Left ventricle myocardium inferior (tissue), 1 donor: Measurements from ENCODE around the gene YARS1. TPM values are rescaled to one million over a fixed set of nuclear protein-coding genes. Genes with fewer than 3 reads are reported as not detected.

ENCODE experiments used
- DNase-seq: peaks from one replicate; pipeline ENCODE4 v3.0.0-alpha.2; 2020
- H3K27ac ChIP-seq: fragments of 200-600 bp; replicated peaks from 2 replicates; pipeline ENCODE4 v1.8.0; 2021
- H3K27me3 ChIP-seq: fragments of 200-600 bp; 2 replicates; pipeline ENCODE4 v1.8.0; 2021; ENCODE audit warnings: low read depth
- H3K36me3 ChIP-seq: fragments of 200-600 bp; 2 replicates; pipeline ENCODE4 v1.8.0; 2021
- H3K4me1 ChIP-seq: fragments of 200-600 bp; 2 replicates; pipeline ENCODE4 v1.8.0; 2021
- H3K4me3 ChIP-seq: fragments of 200-600 bp; 2 replicates; pipeline ENCODE4 v1.8.0; 2021; ENCODE audit warnings: mild to moderate bottlenecking, moderate library complexity
- H3K9me3 ChIP-seq: fragments of 200-600 bp; replicated peaks from 2 replicates; pipeline ENCODE4 v1.8.0; 2021
- intact Hi-C: fragments of 100-400 bp; cut with micrococcal nuclease; formaldehyde crosslinking; loops from one replicate; pipeline ENCODE4 v1.11.0; 2022
- total RNA-seq: library from RNA; stranded (reverse); fragmentation: NEBNext Ultra II Directional; extraction: Animal tissue kit (Norgen Biotek cat#: 25700); gene quantifications from one replicate; pipeline ENCODE4 v1.2.1, GENCODE V29; 2021
- TF ChIP-seq, protein P1 (sequence below): fragments of 200-600 bp; IDR thresholded peaks from 2 replicates; pipeline ENCODE4 v1.8.0; 2021; ENCODE audit warnings: antibody characterized with exemption, mild to moderate bottlenecking, borderline replicate concordance
- donor health status: DM: no; HTN: yes; CAD: no; lungs with severe emphysema.

Gene YARS1
- total RNA-seq, 1 donor from 2014 or later = 35.5 TPM

DNA sequence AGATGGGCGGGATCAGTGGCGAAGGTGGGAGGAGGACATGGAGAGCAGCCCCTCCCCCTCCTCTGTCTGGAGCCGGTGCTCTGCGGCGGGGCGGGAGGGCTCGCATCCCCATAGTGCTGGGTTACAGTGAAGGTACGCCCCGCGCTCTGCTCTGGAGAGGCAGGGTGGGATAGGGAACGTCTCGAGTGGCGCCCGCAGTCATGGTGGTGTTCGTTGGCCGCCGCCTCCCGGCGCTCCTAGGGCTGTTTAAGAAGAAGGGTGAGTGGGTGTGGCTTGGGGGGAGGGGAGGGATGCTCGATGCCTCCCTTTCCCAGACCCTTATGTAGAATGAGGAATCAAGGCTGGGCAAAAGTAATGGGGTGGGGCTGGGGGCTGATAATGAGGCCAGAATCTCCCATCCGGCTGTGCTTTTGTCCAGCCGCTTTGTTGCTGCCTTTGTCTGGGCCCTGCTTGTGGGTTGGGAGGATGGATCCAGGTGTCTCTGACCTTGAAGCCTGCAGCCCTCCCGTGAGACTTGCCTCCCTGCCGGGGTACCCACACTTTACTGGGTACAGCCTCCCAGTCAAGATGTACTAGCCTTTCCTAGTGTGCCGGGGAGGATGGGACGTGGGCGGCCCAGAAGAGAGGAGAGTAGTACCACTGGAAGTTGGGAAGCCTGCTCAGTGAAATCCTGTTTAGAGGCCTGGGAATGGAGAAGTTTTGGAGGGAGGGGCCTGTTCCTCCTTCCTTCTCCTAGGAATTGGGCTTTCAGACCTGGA, 51.4 kb downstream of the YARS1 start:
- H3K4me1 ChIP-seq = peaks cover 26% of the 10 kb centered on the region
- DNase-seq = no peak
- H3K27ac ChIP-seq = no peak overlapping the region
- no peaks in the 10 kb centered on the region for H3K27me3 ChIP-seq
- intact Hi-C loops = no loop called here
- no peaks in the 10 kb centered on the region for H3K9me3 ChIP-seq
- H3K4me3 ChIP-seq = no peak overlapping the region
- TF ChIP-seq, protein P1, sequence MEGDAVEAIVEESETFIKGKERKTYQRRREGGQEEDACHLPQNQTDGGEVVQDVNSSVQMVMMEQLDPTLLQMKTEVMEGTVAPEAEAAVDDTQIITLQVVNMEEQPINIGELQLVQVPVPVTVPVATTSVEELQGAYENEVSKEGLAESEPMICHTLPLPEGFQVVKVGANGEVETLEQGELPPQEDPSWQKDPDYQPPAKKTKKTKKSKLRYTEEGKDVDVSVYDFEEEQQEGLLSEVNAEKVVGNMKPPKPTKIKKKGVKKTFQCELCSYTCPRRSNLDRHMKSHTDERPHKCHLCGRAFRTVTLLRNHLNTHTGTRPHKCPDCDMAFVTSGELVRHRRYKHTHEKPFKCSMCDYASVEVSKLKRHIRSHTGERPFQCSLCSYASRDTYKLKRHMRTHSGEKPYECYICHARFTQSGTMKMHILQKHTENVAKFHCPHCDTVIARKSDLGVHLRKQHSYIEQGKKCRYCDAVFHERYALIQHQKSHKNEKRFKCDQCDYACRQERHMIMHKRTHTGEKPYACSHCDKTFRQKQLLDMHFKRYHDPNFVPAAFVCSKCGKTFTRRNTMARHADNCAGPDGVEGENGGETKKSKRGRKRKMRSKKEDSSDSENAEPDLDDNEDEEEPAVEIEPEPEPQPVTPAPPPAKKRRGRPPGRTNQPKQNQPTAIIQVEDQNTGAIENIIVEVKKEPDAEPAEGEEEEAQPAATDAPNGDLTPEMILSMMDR = no peak
- H3K36me3 ChIP-seq = peaks cover 11% of the 10 kb centered on the region

DNA sequence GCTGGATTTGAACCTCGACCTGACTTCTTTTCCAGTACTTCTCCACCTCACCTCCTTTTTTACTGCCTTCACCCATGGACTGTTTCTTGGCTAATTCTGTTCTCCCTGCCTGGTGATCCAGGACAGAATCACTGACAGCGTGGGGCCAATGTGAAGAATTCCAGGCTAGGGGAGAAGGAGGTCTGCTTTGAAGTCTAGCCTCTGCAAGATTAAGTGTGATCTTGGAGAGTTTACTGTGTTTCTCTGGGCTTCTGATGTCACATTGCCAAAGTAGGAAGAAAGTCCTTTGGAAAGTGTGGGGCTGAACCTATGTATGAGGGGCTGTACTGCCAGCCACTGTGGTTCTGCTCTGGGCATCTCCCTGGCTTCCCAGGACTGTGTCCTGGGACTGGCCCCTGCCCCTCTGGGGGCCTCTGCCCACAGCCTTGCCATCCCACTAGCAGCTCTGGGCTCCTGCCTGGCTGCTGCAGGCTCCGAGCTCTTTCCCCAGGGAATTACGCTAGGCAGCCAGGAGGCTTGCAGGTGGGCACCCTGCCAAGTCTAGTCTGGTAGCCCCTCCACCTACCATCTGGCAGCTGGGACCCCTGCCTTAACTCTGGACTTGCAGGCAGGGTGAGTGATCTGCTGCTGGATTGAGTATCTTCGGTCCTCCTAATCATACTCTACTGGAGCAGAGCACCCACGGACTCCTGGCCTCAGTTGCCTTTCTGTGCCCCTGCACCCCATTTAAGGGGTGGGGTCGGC, 52.2 kb downstream of the YARS1 start:
- no peak for DNase-seq
- Histone ChIP-seq H3K27ac (no peak overlapping the region), H3K36me3 (peaks cover 4% of the 10 kb centered on the region), H3K9me3 (no peaks in the 10 kb centered on the region), H3K4me1 (peaks cover 27% of the 10 kb centered on the region), H3K27me3 (no peaks in the 10 kb centered on the region), H3K4me3 (no peak overlapping the region)
- TF ChIP-seq, protein P1 = no peak
- intact Hi-C loops = no loop called here

- intact Hi-C loops = no loop called here
- H3K4me1 ChIP-seq = peaks cover 38% of the 10 kb centered on the region
- DNase-seq = no peak
Measured at GRCh38 chr1:32763221-32763620, 53.9 kb downstream of the YARS1 start.

DNA sequence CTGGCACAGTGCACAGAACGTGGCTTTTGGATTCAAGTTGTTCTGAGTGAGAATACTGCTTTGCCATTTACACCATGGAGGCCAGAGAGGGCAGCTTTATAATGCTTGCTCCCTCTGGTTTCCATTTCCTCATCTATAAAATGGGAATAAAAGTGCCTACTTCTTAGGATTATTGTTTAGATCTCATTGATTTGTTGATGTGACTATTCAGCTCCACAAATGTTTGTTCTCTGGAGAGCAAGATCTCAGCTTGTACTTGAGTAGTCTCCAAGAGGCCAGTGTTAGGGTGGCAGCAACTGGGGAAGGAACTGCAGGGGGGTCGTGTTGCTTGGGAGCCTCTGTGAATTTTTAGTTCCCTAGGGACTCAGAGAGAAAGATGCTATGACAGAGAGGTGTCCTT, 55.2 kb downstream of the YARS1 start:
- intact Hi-C loops = no loop called here
- H3K27ac ChIP-seq = no peak overlapping the region
- H3K9me3 ChIP-seq = no peaks in the 10 kb centered on the region
- no peaks in the 10 kb centered on the region for H3K27me3 ChIP-seq
- TF ChIP-seq, protein P1 = no peak
- DNase-seq = no peak
- H3K4me1 ChIP-seq = peaks cover 27% of the 10 kb centered on the region
- no peaks in the 10 kb centered on the region for H3K36me3 ChIP-seq
- H3K4me3 ChIP-seq = no peak overlapping the region

More at GRCh38 chr1:32763221-32763620, 53.9 kb downstream of the YARS1 start:
- Histone ChIP-seq H3K4me3 (no peak overlapping the region), H3K27me3 (no peaks in the 10 kb centered on the region), H3K27ac (no peak overlapping the region), H3K9me3 (no peaks in the 10 kb centered on the region), H3K36me3 (no peaks in the 10 kb centered on the region)
- TF ChIP-seq, protein P1 = no peak

DNA sequence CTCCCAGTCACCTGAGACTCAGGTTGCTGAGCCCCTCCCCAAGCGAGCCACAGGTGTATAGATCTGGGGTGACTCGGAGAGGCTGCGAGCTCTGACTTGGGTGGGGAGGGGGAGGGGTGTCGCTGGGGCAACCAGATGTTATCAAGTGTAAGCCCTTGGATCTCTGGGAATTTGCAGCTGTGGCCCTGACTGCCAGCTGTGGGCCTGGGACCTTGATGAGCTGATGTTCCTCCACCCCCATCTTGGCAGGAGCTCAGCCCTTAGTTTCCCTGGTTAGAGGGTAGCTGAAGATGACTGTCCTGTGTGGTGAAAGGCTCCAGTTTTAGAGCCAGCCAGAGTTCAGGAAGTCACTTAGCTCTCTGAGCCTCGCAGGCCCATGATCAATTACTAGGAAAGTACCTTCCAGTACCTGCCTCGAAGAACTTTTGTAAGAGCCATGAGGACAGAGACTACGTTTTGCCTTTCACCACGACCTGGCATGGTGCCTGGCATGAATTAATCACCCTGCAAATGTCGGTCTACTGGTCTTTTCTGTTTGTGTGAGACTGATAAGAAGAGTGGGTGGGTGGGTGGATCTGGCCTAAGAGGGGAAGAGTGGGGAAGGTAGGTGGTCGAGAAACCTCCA, 55.8 kb downstream of the YARS1 start:
- TF ChIP-seq, protein P1 = no peak
- Histone ChIP-seq H3K4me1 (peaks cover 22% of the 10 kb centered on the region), H3K4me3 (no peak overlapping the region), H3K27ac (no peak overlapping the region), H3K9me3 (no peaks in the 10 kb centered on the region), H3K27me3 (no peaks in the 10 kb centered on the region), H3K36me3 (no peaks in the 10 kb centered on the region)
- DNase-seq = no peak
- intact Hi-C loops = no loop called here
